ENCODE measurements around the gene ACER3.

The ACER3 gene

GRCh38 chr11:76980196-76980595, 119.5 kb downstream of the ACER3 start:
- Histone ChIP-seq H3K9ac (ENCODE audit: low read depth, low read length) (no peak overlapping the region), H3K27me3 (ENCODE audit: control insufficient read depth, insufficient read depth, low read length) (no peaks in the 10 kb centered on the region), H3K4me1 (ENCODE audit: control insufficient read depth, insufficient read depth, low read length) (no peaks in the 10 kb centered on the region), H3K9me3 (ENCODE audit: control insufficient read depth, insufficient read depth, low read length) (no peaks in the 10 kb centered on the region), H3K4me3 (ENCODE audit: low read depth, low read length) (no peak overlapping the region), H3K36me3 (ENCODE audit: control insufficient read depth, insufficient read depth, low read length) (no peaks in the 10 kb centered on the region)

DNA sequence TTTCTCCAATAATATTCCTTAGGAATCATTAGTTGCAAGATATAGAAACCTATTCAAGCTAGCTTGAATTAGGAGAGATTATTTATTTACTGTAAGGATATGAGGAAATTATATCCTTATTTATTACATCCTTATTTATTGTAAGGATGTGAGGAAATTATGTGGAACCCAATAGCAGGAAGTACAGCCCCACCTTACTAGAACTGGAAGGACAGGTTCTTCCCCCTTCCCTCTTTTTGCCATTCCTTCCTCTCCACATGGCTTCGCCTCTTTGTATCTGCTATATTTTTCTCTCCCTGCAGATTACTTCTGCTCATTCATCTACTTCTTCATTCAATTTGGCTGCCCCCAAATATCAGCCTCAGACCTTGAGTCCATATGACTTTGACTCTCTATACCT, 124.0 kb downstream of the ACER3 start:
- Histone ChIP-seq H3K9ac (ENCODE audit: low read depth, low read length) (no peak overlapping the region), H3K4me1 (ENCODE audit: control insufficient read depth, insufficient read depth, low read length) (no peaks in the 10 kb centered on the region), H3K36me3 (ENCODE audit: control insufficient read depth, insufficient read depth, low read length) (no peaks in the 10 kb centered on the region), H3K9me3 (ENCODE audit: control insufficient read depth, insufficient read depth, low read length) (no peaks in the 10 kb centered on the region), H3K27me3 (ENCODE audit: control insufficient read depth, insufficient read depth, low read length) (no peaks in the 10 kb centered on the region), H3K4me3 (ENCODE audit: low read depth, low read length) (no peak overlapping the region)

DNA sequence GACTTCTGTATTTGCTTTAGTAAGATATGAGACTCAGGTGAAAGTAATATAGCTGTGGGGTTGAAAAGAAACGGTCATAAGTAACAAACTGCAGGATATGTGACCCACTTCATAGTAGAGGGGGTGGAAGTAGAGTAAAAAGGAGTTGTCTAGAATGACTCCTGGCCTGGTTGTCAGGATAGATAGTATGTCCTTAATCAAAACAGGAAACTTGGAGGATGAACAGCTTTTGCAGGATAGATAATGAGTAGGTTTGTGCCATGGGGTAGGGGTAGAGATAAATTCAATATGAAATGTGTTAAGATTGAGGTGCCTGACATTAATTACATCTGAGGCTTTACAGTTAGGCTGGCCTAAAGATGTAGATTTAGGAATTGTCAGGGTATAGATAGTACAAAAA, 126.5 kb downstream of the ACER3 start:
- H3K9me3 ChIP-seq (ENCODE audit: control insufficient read depth, insufficient read depth, low read length), result no peaks in the 10 kb centered on the region
- H3K36me3 ChIP-seq (ENCODE audit: control insufficient read depth, insufficient read depth, low read length), result no peaks in the 10 kb centered on the region
- H3K27me3 ChIP-seq (ENCODE audit: control insufficient read depth, insufficient read depth, low read length), result no peaks in the 10 kb centered on the region
- no peak overlapping the region for H3K4me3 ChIP-seq (ENCODE audit: low read depth, low read length)
- no peaks in the 10 kb centered on the region for H3K4me1 ChIP-seq (ENCODE audit: control insufficient read depth, insufficient read depth, low read length)
- H3K9ac ChIP-seq (ENCODE audit: low read depth, low read length), result no peak overlapping the region

DNA sequence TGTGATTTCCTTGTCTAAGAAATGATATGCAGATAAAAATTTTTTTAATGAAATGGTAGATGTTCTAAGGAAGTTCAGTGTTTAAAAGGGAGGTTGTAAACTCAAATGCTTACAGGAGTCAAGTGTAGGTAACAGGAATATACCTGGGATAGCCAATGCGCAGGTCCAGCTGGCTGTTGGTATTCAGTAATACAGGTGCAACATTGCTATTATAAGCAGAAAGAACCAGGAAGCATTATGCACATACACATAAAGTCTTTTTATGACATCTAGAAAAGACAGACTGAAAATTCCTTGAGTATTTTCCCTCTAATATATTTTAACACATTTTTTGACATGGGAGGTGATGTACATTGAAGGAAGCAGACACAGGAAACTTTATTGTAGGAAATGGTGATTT, 129.9 kb downstream of the ACER3 start:
- no peaks in the 10 kb centered on the region for H3K4me1 ChIP-seq (ENCODE audit: control insufficient read depth, insufficient read depth, low read length)
- no peaks in the 10 kb centered on the region for H3K9me3 ChIP-seq (ENCODE audit: control insufficient read depth, insufficient read depth, low read length)
- H3K9ac ChIP-seq (ENCODE audit: low read depth, low read length), result no peak overlapping the region
- no peaks in the 10 kb centered on the region for H3K27me3 ChIP-seq (ENCODE audit: control insufficient read depth, insufficient read depth, low read length)
- H3K36me3 ChIP-seq (ENCODE audit: control insufficient read depth, insufficient read depth, low read length), result no peaks in the 10 kb centered on the region
- no peak overlapping the region for H3K4me3 ChIP-seq (ENCODE audit: low read depth, low read length)

GRCh38 chr11:76995081-76995576, 134.4 kb downstream of the ACER3 start:
- no peak overlapping the region for H3K4me3 ChIP-seq (ENCODE audit: low read depth, low read length)
- H3K36me3 ChIP-seq (ENCODE audit: control insufficient read depth, insufficient read depth, low read length), result no peaks in the 10 kb centered on the region
- no peaks in the 10 kb centered on the region for H3K27me3 ChIP-seq (ENCODE audit: control insufficient read depth, insufficient read depth, low read length)
- H3K4me1 ChIP-seq (ENCODE audit: control insufficient read depth, insufficient read depth, low read length), result no peaks in the 10 kb centered on the region
- no peaks in the 10 kb centered on the region for H3K9me3 ChIP-seq (ENCODE audit: control insufficient read depth, insufficient read depth, low read length)
- H3K9ac ChIP-seq (ENCODE audit: low read depth, low read length), result no peak overlapping the region

- no peak overlapping the region for H3K4me3 ChIP-seq (ENCODE audit: low read depth, low read length)
- no peaks in the 10 kb centered on the region for H3K4me1 ChIP-seq (ENCODE audit: control insufficient read depth, insufficient read depth, low read length)
- H3K36me3 ChIP-seq (ENCODE audit: control insufficient read depth, insufficient read depth, low read length), result no peaks in the 10 kb centered on the region
- H3K9me3 ChIP-seq (ENCODE audit: control insufficient read depth, insufficient read depth, low read length), result no peaks in the 10 kb centered on the region
- H3K27me3 ChIP-seq (ENCODE audit: control insufficient read depth, insufficient read depth, low read length), result no peaks in the 10 kb centered on the region
- H3K9ac ChIP-seq (ENCODE audit: low read depth, low read length), result no peak overlapping the region
These were observed 136.8 kb downstream of the ACER3 start for GRCh38 chr11:76997512-76997911.

DNA sequence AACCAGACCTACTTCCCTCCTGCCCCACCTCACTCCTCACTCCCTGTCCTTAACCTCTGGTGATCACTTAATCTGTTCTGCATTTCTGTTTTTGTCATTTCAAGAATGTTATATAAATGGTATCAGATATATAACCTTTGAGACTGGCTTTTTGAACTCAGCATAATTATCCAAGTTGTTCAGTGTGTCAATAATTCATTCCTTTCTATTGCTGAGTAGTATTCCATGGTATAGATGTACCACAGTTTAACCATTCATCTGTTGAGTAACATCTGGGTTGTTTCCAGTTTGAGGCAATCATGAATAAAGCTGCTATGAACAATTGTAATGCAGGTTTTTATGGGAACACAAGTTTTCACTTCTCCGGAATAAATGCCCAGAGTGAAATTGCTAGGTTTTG, 138.9 kb downstream of the ACER3 start:
- Histone ChIP-seq H3K4me3 (ENCODE audit: low read depth, low read length) (no peak overlapping the region), H3K36me3 (ENCODE audit: control insufficient read depth, insufficient read depth, low read length) (no peaks in the 10 kb centered on the region), H3K27me3 (ENCODE audit: control insufficient read depth, insufficient read depth, low read length) (no peaks in the 10 kb centered on the region), H3K4me1 (ENCODE audit: control insufficient read depth, insufficient read depth, low read length) (no peaks in the 10 kb centered on the region), H3K9me3 (ENCODE audit: control insufficient read depth, insufficient read depth, low read length) (no peaks in the 10 kb centered on the region), H3K9ac (ENCODE audit: low read depth, low read length) (no peak overlapping the region)

GRCh38 chr11:77001613-77002012, 140.9 kb downstream of the ACER3 start:
- H3K36me3 ChIP-seq (ENCODE audit: control insufficient read depth, insufficient read depth, low read length), result no peaks in the 10 kb centered on the region
- no peaks in the 10 kb centered on the region for H3K4me1 ChIP-seq (ENCODE audit: control insufficient read depth, insufficient read depth, low read length)
- H3K9me3 ChIP-seq (ENCODE audit: control insufficient read depth, insufficient read depth, low read length), result no peaks in the 10 kb centered on the region
- no peak overlapping the region for H3K9ac ChIP-seq (ENCODE audit: low read depth, low read length)
- no peak overlapping the region for H3K4me3 ChIP-seq (ENCODE audit: low read depth, low read length)
- no peaks in the 10 kb centered on the region for H3K27me3 ChIP-seq (ENCODE audit: control insufficient read depth, insufficient read depth, low read length)

DNA sequence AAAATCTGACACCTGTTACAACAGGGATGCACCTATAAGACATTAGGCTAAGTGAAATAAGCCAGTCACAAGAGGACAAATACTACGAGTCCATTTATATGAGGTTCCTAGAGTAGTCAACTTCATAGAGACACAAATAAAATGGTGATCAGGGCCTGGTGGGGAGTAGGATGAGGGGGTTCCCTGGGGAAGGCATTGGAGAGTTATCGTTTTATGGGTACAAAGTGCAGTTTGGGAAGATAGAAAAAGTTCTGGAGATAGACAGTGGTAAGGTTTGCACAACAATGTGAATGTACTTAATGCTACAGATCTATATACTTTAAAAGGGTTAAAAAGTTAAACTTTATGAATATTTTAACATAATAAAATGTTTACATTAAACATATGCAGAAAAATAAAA, 142.1 kb downstream of the ACER3 start:
- Histone ChIP-seq H3K4me1 (ENCODE audit: control insufficient read depth, insufficient read depth, low read length) (no peaks in the 10 kb centered on the region), H3K4me3 (ENCODE audit: low read depth, low read length) (no peak overlapping the region), H3K36me3 (ENCODE audit: control insufficient read depth, insufficient read depth, low read length) (no peaks in the 10 kb centered on the region), H3K27me3 (ENCODE audit: control insufficient read depth, insufficient read depth, low read length) (no peaks in the 10 kb centered on the region), H3K9me3 (ENCODE audit: control insufficient read depth, insufficient read depth, low read length) (no peaks in the 10 kb centered on the region), H3K9ac (ENCODE audit: low read depth, low read length) (no peak overlapping the region)

GRCh38 chr11:77003963-77004362, 143.2 kb downstream of the ACER3 start:
- Histone ChIP-seq H3K27me3 (ENCODE audit: control insufficient read depth, insufficient read depth, low read length) (no peaks in the 10 kb centered on the region), H3K4me1 (ENCODE audit: control insufficient read depth, insufficient read depth, low read length) (no peaks in the 10 kb centered on the region), H3K4me3 (ENCODE audit: low read depth, low read length) (no peak overlapping the region), H3K9me3 (ENCODE audit: control insufficient read depth, insufficient read depth, low read length) (no peaks in the 10 kb centered on the region), H3K36me3 (ENCODE audit: control insufficient read depth, insufficient read depth, low read length) (no peaks in the 10 kb centered on the region), H3K9ac (ENCODE audit: low read depth, low read length) (no peak overlapping the region)

- H3K9me3 ChIP-seq (ENCODE audit: control insufficient read depth, insufficient read depth, low read length), result no peaks in the 10 kb centered on the region
- H3K27me3 ChIP-seq (ENCODE audit: control insufficient read depth, insufficient read depth, low read length), result no peaks in the 10 kb centered on the region
- H3K4me1 ChIP-seq (ENCODE audit: control insufficient read depth, insufficient read depth, low read length), result no peaks in the 10 kb centered on the region
- H3K4me3 ChIP-seq (ENCODE audit: low read depth, low read length), result no peak overlapping the region
- H3K9ac ChIP-seq (ENCODE audit: low read depth, low read length), result no peak overlapping the region
- no peaks in the 10 kb centered on the region for H3K36me3 ChIP-seq (ENCODE audit: control insufficient read depth, insufficient read depth, low read length)
These were observed 148.9 kb downstream of the ACER3 start for GRCh38 chr11:77009533-77010160.

- Histone ChIP-seq H3K9ac (ENCODE audit: low read depth, low read length) (no peak overlapping the region), H3K36me3 (ENCODE audit: control insufficient read depth, insufficient read depth, low read length) (no peaks in the 10 kb centered on the region), H3K4me1 (ENCODE audit: control insufficient read depth, insufficient read depth, low read length) (no peaks in the 10 kb centered on the region), H3K4me3 (ENCODE audit: low read depth, low read length) (no peak overlapping the region), H3K27me3 (ENCODE audit: control insufficient read depth, insufficient read depth, low read length) (no peaks in the 10 kb centered on the region), H3K9me3 (ENCODE audit: control insufficient read depth, insufficient read depth, low read length) (no peaks in the 10 kb centered on the region)
These were observed 154.0 kb downstream of the ACER3 start for GRCh38 chr11:77014669-77015068.
